H9 (cell line): ENCODE results near the gene IGFBP5. TPM values are rescaled to one million over a fixed set of nuclear protein-coding genes. Genes with fewer than 3 reads are reported as not detected.

Source experiments
- DNase-seq: peaks from one replicate; pipeline ENCODE4 v3.0.0-alpha.2; 2017
- H2AFZ ChIP-seq: one replicate; pipeline ENCODE4 v1.6.1; 2013; ENCODE audit warnings: mild to moderate bottlenecking, low read length, control low read depth, moderate library complexity
- H2AK5ac ChIP-seq: 2 replicates; pipeline ENCODE4 v1.6.1; 2013; ENCODE audit warnings: low read length, control low read depth, mixed read lengths; ENCODE audit not compliant: insufficient read length
- H2BK120ac ChIP-seq: one replicate; pipeline ENCODE4 v1.6.1; 2013; ENCODE audit warnings: low read depth, mild to moderate bottlenecking, low read length, control low read depth, inconsistent platforms; ENCODE audit not compliant: poor library complexity, severe bottlenecking
- H2BK12ac ChIP-seq: 2 replicates; pipeline ENCODE4 v1.6.1; 2013; ENCODE audit warnings: low read length, control low read depth, mixed read lengths, low read depth; ENCODE audit not compliant: insufficient read length
- H2BK15ac ChIP-seq: 2 replicates; pipeline ENCODE4 v1.6.1; 2013; ENCODE audit warnings: low read depth, low read length, control low read depth
- H2BK20ac ChIP-seq: one replicate; pipeline ENCODE4 v1.6.1; 2013; ENCODE audit warnings: low read depth, mild to moderate bottlenecking, low read length, control low read depth, inconsistent platforms; ENCODE audit not compliant: poor library complexity, severe bottlenecking
- H2BK5ac ChIP-seq: 2 replicates; pipeline ENCODE4 v1.6.1; 2013; ENCODE audit warnings: low read length, control low read depth, mixed read lengths; ENCODE audit not compliant: insufficient read length
- H3K14ac ChIP-seq: 2 replicates; pipeline ENCODE4 v1.6.1; 2013; ENCODE audit warnings: low read length, control low read depth; ENCODE audit not compliant: insufficient read depth
- H3K18ac ChIP-seq: 2 replicates; pipeline ENCODE4 v1.6.1; 2013; ENCODE audit warnings: low read depth, mild to moderate bottlenecking, mixed read lengths, low read length, control low read depth; ENCODE audit not compliant: insufficient read length
- H3K23ac ChIP-seq: 2 replicates; pipeline ENCODE4 v1.6.1; 2013; ENCODE audit warnings: low read length, control low read depth, mixed read lengths, low read depth; ENCODE audit not compliant: insufficient read length
- H3K23me2 ChIP-seq: 2 replicates; pipeline ENCODE4 v1.6.1; 2013; ENCODE audit warnings: low read depth, mild to moderate bottlenecking, mixed read lengths, low read length, control low read depth; ENCODE audit not compliant: insufficient read length, poor library complexity, severe bottlenecking
- H3K27ac ChIP-seq: 2 replicates; pipeline ENCODE4 v1.5.1; 2013; ENCODE audit warnings: low read length, control low read depth, mixed read lengths, low read depth; ENCODE audit not compliant: insufficient read length
- H3K27me3 ChIP-seq: 2 replicates; pipeline ENCODE4 v1.6.1; 2013; ENCODE audit warnings: low read length, control low read depth, inconsistent platforms; ENCODE audit not compliant: insufficient read depth
- H3K4ac ChIP-seq: 2 replicates; pipeline ENCODE4 v1.6.1; 2013; ENCODE audit warnings: low read depth, mild to moderate bottlenecking, control low read depth, inconsistent platforms, low read length, moderate library complexity
- H3K4me1 ChIP-seq: 2 replicates; pipeline ENCODE4 v1.6.1; 2013; ENCODE audit warnings: low read length, control low read depth, inconsistent platforms; ENCODE audit not compliant: insufficient read depth
- H3K4me2 ChIP-seq: 2 replicates; pipeline ENCODE4 v1.6.1; 2013; ENCODE audit warnings: low read length, control low read depth, mixed read lengths; ENCODE audit not compliant: insufficient read length, insufficient read depth
- H3K56ac ChIP-seq: 2 replicates; pipeline ENCODE4 v1.6.1; 2013; ENCODE audit warnings: low read depth, mild to moderate bottlenecking, mixed read lengths, low read length, control low read depth; ENCODE audit not compliant: insufficient read length
- H3K79me1 ChIP-seq: 2 replicates; pipeline ENCODE4 v1.6.1; 2013; ENCODE audit warnings: low read depth, mild to moderate bottlenecking, moderate library complexity, low read length, control low read depth, inconsistent platforms; ENCODE audit not compliant: insufficient read depth, poor library complexity, severe bottlenecking
- H3K79me2 ChIP-seq: 2 replicates; pipeline ENCODE4 v1.6.1; 2013; ENCODE audit warnings: low read length, control low read depth, inconsistent platforms; ENCODE audit not compliant: insufficient read depth
- H3K9ac ChIP-seq: 2 replicates; pipeline ENCODE4 v1.6.1; 2013; ENCODE audit warnings: low read length, control low read depth, mixed read lengths; ENCODE audit not compliant: insufficient read length; ENCODE audit errors: extremely low read depth
- H3K9me3 ChIP-seq: one replicate; pipeline ENCODE4 v1.6.1; 2013; ENCODE audit warnings: low read depth, low read length, inconsistent platforms; ENCODE audit not compliant: control insufficient read depth
- H3T11ph ChIP-seq: one replicate; pipeline ENCODE4 v1.6.1; 2013; ENCODE audit warnings: mild to moderate bottlenecking, low read length, control low read depth, inconsistent platforms
- H4K20me1 ChIP-seq: one replicate; pipeline ENCODE4 v1.6.1; 2013; ENCODE audit not compliant: control insufficient read depth, insufficient read length, insufficient read depth
- H4K5ac ChIP-seq: 2 replicates; pipeline ENCODE4 v1.6.1; 2013; ENCODE audit warnings: low read depth, mild to moderate bottlenecking, mixed read lengths, low read length, control low read depth; ENCODE audit not compliant: insufficient read length
- H4K8ac ChIP-seq: replicated peaks from 2 replicates; pipeline ENCODE4 v1.6.1; 2013; ENCODE audit warnings: low read length, control low read depth, mixed read lengths, low read depth; ENCODE audit not compliant: insufficient read length
- H4K91ac ChIP-seq: 2 replicates; pipeline ENCODE4 v1.6.1; 2013; ENCODE audit warnings: low read depth, mild to moderate bottlenecking, moderate library complexity, mixed read lengths, low read length, control low read depth; ENCODE audit not compliant: insufficient read length
- H3K27ac Mint-ChIP-seq, 3 experiments: 2 replicates in 2 of 3; 3 replicates in 1 of 3; pipeline ENCODE4 v1.8.0; 2020 to 2021; ENCODE audit warnings: mixed read lengths in 3 of 3, mild to moderate bottlenecking in 1 of 3, moderate library complexity in 1 of 3
- H3K27me3 Mint-ChIP-seq: 2 replicates; pipeline ENCODE4 v1.8.0; 2021; ENCODE audit warnings: low read depth, mild to moderate bottlenecking, moderate library complexity, mixed read lengths
- H3K36me3 Mint-ChIP-seq, 3 experiments: 2 replicates in 2 of 3; 3 replicates in 1 of 3; pipeline ENCODE4 v1.8.0; 2020 to 2021; ENCODE audit warnings: low read depth in 3 of 3, mixed read lengths in 3 of 3; ENCODE audit not compliant: insufficient read depth in 1 of 3
- H3K4me1 Mint-ChIP-seq, 2 experiments: 2 replicates each; pipeline ENCODE4 v1.8.0; 2020; ENCODE audit warnings: mixed read lengths in 2 of 2
- H3K4me3 Mint-ChIP-seq, 2 experiments: 2 replicates in 1 of 2; 3 replicates in 1 of 2; pipeline ENCODE4 v1.8.0; 2020 to 2021; ENCODE audit warnings: mild to moderate bottlenecking in 2 of 2, mixed read lengths in 2 of 2, moderate library complexity in 1 of 2
- H3K9me3 Mint-ChIP-seq, 2 experiments: 2 replicates in 1 of 2; 3 replicates in 1 of 2; pipeline ENCODE4 v1.8.0; 2020; ENCODE audit warnings: mild to moderate bottlenecking in 2 of 2, mixed read lengths in 2 of 2, moderate library complexity in 1 of 2
- WGBS: extraction: QIAGEN DNeasy Blood & Tissue Kit; methylation state at CpG from one replicate; pipeline ENCODE4 v1.1.7; 2013; ENCODE audit warnings: missing lambda C conversion rate, low lambda C conversion rate, mixed read lengths; ENCODE audit not compliant: insufficient read length; ENCODE audit errors: extremely low coverage; 5-methylcytosine and 5-hydroxymethylcytosine counted together
- total RNA-seq: library from RNA; stranded (reverse); gene quantifications from 2 replicates; pipeline ENCODE4 v1.2.1, GENCODE V29; 2021
- TF ChIP-seq, protein P1 (sequence below): fragments of 200-600 bp; sonication (generic); conservative IDR thresholded peaks from 3 replicates; pipeline ENCODE4 v1.8.0; 2021; ENCODE audit warnings: antibody characterized with exemption, mild to moderate bottlenecking

IGFBP5 gene
- total RNA-seq, 1 experiment from 2014 or later: 0.90 TPM

DNA sequence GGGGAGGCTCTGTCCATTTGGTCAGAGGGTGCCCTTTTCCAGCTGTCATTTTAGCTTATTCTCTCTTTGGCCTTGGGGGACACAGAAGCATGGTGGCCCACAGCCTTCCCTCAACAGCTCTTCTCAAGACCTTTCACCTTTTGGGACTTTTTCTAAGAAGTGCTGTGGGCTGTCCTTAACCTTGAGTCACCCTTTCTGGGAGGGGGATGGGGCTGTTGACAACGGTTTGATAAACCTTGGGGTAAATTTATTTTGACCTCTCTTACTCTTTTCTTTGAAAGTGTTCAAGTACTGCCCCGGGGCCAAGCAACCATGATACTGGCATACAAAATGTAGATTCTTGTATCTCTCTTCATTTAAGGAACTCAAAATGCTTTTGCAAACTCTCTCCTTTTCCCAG, 13.7 kb downstream of the IGFBP5 start:
- TF ChIP-seq, protein P1, sequence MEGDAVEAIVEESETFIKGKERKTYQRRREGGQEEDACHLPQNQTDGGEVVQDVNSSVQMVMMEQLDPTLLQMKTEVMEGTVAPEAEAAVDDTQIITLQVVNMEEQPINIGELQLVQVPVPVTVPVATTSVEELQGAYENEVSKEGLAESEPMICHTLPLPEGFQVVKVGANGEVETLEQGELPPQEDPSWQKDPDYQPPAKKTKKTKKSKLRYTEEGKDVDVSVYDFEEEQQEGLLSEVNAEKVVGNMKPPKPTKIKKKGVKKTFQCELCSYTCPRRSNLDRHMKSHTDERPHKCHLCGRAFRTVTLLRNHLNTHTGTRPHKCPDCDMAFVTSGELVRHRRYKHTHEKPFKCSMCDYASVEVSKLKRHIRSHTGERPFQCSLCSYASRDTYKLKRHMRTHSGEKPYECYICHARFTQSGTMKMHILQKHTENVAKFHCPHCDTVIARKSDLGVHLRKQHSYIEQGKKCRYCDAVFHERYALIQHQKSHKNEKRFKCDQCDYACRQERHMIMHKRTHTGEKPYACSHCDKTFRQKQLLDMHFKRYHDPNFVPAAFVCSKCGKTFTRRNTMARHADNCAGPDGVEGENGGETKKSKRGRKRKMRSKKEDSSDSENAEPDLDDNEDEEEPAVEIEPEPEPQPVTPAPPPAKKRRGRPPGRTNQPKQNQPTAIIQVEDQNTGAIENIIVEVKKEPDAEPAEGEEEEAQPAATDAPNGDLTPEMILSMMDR: no peak
- no peaks in the 10 kb centered on the region for H4K20me1 ChIP-seq
- WGBS: no CpG with 5 or more reads among the region's 2 CpGs

More for the DNA sequence above, 13.7 kb downstream of the IGFBP5 start:
- no peaks in the 10 kb centered on the region for H3K36me3 Mint-ChIP-seq
- no peak overlapping the region for H3K23ac ChIP-seq
- H4K91ac ChIP-seq: no peak overlapping the region
- no peaks in the 10 kb centered on the region for H3K9me3 ChIP-seq
- no peak overlapping the region for H4K8ac ChIP-seq
- peaks cover 13% of the 10 kb centered on the region for H3K27me3 Mint-ChIP-seq
- no peaks in the 10 kb centered on the region for H3K79me2 ChIP-seq
- H3K9ac ChIP-seq: no peak overlapping the region
- H2BK5ac ChIP-seq: no peak overlapping the region
- H3K27ac Mint-ChIP-seq: no peak overlapping the region
- H3K9me3 Mint-ChIP-seq: no peaks in the 10 kb centered on the region
- H3K14ac ChIP-seq: no peak overlapping the region
- H3K27me3 ChIP-seq: no peaks in the 10 kb centered on the region
- no peak overlapping the region for H2BK15ac ChIP-seq
- DNase-seq: no peak
- H3K4me2 ChIP-seq: no peak overlapping the region
- H3K79me1 ChIP-seq: no peaks in the 10 kb centered on the region
- H2BK20ac ChIP-seq: no peak overlapping the region
- H3K23me2 ChIP-seq: no peaks in the 10 kb centered on the region
- no peak overlapping the region for H3K27ac ChIP-seq
- H3K18ac ChIP-seq: no peak overlapping the region
- no peak overlapping the region for H3K4ac ChIP-seq
- peaks cover 5% of the 10 kb centered on the region; the same call in 1 of the 2 replicates for H3K4me1 ChIP-seq
- no peak overlapping the region for H2AK5ac ChIP-seq
- no peak overlapping the region for H2BK12ac ChIP-seq
- no peak overlapping the region for H3K4me3 Mint-ChIP-seq
- no peak overlapping the region for H2BK120ac ChIP-seq
- peaks cover 17 to 23% of the 10 kb centered on the region in 2 experiments for H3K4me1 Mint-ChIP-seq
- no peak overlapping the region for H2AFZ ChIP-seq
- no peak overlapping the region for H4K5ac ChIP-seq
- H3T11ph ChIP-seq: no peak overlapping the region
- no peak overlapping the region for H3K56ac ChIP-seq
